Fibroblast of skin of left quadriceps (primary cell): ENCODE measurements around the gene TMEM208.

Experiments used
- DNase-seq, 2 experiments: peaks; one replicate each; pipeline ENCODE4 v3.0.0-alpha.2; 2013; ENCODE audit warnings: low read depth in 2 of 2

Gene TMEM208

DNA sequence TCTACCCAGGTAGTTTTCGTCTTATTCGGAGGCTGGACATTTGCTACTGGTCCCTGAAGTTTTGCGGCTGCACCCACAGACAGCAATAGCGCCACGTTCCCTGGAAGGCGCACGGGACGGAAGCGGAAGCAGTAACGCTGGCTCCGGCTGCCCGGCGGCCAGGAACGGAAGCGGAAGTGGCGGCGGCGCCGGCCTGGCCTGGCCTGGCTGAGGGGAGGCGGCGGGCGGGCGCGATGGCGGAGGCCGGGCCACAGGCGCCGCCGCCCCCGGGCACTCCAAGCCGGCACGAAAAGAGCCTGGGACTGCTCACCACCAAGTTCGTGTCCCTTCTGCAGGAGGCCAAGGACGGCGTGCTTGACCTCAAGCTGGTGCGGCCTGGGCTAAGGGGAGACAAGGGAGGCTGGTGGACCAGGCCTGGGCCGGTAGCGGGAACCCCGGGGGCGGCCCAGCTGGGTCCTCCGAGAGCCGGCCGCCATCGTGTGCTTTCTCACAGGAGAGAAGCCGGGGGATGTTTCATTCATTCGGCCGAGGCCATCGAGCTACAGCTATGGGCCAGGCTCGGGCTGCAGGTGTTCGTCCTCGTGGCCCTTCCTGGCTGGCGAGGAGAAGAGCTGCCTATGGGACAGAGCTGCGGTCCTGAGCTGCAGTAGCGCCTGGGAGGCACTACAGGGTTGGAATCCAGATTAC, 34.8 kb upstream of the TMEM208 start, which contains the start of gene E2F4:
E2F4 (plus strand) TSS at position 161 of the 687 bp plus-strand sequence; CDS start at position 234, 73 bp downstream.
- DNase-seq, result peak; percentile 70 to 76

DNA sequence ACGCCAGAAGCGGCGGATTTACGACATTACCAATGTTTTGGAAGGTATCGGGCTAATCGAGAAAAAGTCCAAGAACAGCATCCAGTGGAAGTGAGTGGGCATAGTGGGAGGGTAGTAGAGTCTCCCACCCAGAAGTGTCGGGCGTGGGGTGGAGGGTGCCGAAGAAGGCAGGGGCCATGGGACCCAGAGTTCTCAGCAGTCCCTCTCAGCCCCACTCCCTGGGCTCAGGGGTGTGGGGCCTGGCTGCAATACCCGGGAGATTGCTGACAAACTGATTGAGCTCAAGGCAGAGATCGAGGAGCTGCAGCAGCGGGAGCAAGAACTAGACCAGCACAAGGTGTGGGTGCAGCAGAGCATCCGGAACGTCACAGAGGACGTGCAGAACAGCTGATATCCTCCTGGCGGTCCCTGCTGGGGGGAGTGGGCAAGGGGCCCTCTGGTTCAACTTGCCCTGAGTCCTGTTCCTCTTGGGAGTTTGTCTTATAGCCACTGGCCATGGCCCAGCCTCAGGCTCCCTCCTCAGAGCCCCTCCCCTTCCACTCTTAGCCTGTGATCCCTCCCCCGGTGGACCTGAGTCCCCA, 34.1 kb upstream of the TMEM208 start:
- DNase-seq, result no peak

DNA sequence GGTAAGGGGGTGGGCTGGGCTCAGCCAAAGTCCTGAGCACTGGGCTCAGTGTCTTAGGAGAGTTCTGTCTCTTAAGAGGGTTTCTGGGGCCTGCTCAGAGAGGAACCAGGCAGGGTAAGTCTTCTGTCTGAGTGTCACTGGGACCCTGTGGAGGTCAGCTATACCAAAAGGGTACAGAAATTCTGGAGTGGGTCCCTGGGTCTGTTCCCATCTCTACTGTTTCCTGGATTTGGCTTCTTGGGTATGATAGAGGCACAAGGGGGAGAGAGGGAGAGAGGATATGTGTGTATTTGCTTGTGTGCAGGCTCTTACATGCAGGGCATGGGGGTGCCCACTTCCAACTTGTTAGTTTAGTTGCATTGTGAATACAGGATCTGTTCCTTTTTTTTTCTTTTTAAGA, 33.4 kb upstream of the TMEM208 start:
- no peak for DNase-seq

DNA sequence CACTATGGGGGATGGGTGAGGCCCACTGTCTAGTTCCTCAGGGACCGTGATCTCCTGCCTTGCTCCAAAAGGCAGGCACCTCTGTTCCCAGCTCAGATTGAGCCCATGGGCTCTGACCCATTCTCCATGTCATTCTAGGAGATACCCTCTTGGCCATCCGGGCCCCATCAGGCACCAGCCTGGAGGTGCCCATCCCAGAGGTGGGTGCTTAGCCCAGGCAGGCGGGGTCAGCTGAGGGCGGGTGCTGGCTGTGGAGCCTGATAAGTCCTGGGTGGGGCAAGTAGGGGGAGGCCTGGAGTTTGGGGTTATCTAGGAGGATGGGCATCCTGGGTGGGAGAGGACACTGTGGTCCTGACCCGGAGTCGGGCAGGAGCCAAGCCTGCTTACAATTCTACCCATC, 32.7 kb upstream of the TMEM208 start:
- no peak for DNase-seq

DNA sequence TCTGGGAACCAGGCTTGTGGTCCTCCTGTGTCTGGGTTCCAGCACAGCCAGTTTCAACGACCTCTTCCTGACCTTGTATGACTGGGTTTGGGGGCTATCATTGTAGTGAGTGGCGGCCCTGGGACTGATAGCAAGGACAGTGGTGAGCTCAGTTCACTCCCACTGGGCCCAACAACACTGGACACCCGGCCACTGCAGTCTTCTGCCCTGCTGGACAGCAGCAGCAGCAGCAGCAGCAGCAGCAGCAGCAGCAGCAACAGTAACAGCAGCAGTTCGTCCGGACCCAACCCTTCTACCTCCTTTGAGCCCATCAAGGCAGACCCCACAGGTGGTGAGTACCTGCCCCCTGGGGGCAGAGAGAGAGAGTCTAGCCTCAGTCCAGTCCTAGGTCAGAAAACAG, 31.3 kb upstream of the TMEM208 start:
- DNase-seq, result no peak

DNA sequence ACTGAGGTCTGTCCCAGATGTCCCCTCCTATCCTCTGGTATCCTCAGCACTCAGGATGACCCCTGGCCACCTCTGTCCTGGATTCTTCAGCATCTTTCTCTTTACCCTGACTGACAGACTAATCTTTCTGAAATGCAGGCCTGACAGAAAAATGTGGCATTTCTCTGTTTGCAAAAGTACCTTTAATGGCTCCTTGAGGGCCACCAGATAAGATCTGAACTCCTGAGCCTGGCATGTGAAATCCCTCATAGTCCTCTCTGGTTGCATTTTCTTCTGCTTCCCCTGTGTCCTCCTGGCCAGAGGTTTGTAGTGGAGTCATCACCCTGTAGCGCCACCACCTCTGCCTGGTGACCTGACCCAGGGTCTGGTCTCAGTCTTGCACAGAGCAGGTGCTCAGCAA, 30.0 kb upstream of the TMEM208 start:
- DNase-seq, result no peak

DNA sequence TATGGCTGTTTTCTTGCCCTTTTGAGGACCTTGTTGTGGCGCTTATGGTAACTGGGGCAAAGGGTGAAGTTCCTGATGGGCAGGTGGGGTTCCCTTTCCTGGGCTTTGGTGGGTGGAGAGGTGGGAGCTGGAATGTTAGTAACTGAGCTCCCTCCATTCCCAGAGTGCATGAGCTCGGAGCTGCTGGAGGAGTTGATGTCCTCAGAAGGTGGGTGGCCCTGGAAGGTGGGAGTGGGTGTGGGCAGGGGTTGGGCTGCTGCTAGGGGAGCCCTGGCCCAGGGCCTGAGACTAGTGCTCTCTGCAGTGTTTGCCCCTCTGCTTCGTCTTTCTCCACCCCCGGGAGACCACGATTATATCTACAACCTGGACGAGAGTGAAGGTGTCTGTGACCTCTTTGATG, 29.2 kb upstream of the TMEM208 start:
- no peak for DNase-seq

DNA sequence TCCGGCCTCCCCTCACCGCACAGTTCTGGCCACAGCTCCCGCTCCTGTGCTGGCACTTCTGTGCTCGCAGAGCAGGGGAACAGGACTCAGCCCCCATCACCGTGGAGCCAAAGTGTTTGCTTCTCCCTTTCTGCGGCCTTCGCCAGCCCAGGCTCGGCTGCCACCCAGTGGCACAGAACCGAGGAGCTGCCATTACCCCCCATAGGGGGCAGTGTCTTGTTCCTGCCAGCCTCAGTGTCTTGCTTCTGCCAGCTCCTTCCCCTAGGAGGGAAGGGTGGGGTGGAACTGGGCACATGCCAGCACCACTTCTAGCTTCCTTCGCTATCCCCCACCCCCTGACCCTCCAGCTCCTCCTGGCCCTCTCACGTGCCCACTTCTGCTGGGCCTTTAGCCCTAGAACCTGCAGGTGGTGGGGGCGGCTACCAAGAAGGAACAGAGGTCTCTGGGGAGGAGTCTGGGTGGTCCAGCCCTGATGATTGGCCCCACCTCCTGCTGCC, 28.6 kb upstream of the TMEM208 start:
- DNase-seq, result no peak

DNA sequence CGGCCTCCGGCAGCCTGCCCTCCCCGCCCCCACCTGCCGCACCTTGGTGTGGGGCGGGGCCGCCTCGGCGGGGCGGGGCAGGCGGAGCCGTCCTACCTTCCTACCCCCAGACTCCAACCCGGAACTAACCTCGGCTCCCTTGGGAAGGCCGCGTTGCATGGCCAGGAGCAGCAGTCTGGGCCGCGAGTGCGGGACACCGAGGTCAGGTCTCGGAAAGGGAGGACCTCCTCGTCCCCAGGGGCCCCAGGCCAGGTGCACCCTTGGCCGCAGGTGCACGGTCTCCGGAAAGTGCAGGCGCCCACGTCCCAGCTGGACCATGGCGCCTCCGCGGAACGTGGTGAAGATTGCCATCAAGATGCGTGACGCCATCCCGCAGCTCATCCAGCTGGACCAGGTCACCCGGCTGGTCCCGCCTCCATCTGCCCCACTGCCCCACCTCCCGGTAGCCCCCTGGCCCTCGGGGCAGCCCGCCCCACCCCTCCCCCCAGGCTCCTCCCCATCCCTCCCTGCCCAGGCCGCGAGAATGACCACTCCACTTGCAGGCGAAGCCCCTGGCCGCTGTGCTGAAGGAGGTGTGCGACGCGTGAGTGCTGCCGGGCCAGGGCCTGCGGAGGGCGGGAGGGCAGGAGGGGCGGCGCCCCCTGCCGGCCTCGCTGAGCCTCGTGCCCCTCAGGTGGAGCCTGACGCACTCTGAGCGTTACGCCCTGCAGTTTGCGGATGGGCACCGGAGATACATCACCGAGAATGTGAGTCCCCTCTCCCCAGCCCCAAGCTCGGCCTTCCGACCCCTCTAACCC, 27.7 kb upstream of the TMEM208 start, which contains the start of gene ELMO3:
ELMO3 (plus strand) TSS at position 121 of the 797 bp plus-strand sequence; CDS start at position 317, 196 bp downstream.
- DNase-seq, result no peak

DNA sequence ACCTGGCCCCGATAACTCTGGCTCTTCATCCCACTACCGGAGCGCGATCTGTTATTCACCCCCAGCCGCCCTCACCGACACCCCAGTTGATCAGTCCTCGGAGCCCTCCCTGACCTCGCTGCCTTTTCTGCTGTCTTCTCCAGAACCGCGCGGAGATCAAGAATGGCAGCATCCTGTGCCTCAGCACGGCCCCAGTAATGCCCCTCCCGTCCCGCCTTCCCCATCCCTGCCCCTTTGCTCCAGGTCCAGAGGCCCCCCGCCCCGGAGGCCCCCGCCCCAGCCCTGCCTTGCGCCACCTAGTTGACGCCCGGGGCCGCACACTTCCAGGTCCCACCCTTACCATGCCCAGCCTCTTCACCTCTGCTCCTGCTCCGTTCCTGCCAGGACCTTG, 27.1 kb upstream of the TMEM208 start:
- no peak for DNase-seq

DNA sequence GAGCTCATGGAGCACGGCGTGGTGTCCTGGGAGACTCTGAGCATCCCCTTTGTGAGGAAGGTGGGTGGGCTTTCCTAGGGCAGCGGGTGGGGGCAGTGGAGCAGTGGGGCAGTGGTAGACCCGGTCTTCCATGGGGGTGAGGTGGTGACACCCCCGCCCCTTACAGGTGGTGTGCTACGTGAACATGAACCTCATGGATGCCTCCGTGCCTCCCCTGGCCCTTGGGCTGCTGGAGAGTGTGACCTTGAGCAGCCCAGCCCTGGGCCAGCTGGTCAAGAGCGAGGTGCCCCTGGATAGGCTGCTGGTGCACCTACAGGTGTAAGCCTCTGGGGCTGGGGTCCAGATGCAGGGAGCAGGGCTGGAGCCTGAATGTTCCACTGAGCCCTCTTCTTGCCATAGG, 26.4 kb upstream of the TMEM208 start:
- no peak for DNase-seq

DNA sequence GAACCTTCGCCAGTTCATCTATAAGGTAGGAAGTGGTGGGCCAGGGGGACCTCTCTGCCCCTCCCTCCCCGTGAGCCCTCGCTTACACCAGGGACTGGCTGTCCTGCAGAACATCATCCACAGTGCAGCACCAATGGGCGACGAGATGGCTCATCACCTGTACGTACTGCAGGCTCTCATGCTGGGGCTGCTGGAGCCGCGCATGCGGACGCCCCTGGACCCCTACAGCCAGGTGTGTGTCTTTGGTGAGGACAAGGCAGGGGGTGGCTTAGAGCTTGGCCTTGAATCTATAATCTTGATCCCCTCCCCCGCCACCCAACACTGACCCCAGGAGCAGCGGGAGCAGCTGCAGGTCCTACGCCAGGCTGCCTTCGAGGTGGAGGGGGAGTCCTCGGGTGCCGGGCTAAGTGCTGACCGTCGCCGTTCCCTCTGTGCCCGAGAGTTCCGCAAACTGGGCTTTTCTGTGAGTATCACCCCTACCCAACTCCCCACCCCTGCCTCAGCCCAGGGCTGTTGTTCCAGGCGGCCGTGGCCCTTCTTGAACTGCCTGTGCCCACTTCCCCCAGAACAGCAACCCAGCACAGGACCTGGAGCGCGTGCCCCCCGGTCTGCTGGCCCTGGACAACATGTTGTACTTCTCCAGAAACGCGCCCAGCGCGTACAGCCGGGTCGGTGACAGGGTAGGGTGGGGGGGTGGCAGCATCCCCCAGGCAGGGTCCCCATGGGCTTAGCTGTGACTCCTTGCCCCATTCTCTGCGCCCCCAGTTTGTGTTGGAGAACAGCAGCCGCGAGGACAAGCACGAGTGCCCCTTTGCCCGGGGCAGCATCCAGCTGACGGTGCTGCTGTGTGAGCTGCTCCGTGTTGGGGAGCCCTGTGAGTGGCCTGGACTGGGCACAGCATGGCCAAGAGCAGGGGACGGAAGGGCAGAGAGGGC, 25.3 kb upstream of the TMEM208 start:
- no peak for DNase-seq

DNA sequence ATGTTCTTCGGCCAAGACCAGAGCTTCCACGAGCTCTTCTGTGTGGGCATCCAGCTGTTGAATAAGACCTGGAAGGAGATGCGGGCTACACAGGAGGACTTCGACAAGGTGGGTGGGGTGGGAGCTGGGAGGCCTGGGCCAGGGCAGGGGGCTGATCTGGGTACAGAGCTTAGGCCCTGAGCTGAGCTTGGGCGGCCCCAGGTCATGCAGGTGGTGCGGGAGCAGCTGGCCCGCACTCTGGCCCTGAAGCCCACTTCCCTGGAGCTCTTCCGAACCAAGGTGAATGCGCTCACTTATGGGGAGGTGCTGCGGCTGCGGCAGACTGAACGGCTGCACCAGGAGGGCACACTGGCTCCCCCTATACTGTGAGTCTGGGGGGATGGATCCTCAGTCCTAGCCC, 24.5 kb upstream of the TMEM208 start:
- no peak for DNase-seq

DNA sequence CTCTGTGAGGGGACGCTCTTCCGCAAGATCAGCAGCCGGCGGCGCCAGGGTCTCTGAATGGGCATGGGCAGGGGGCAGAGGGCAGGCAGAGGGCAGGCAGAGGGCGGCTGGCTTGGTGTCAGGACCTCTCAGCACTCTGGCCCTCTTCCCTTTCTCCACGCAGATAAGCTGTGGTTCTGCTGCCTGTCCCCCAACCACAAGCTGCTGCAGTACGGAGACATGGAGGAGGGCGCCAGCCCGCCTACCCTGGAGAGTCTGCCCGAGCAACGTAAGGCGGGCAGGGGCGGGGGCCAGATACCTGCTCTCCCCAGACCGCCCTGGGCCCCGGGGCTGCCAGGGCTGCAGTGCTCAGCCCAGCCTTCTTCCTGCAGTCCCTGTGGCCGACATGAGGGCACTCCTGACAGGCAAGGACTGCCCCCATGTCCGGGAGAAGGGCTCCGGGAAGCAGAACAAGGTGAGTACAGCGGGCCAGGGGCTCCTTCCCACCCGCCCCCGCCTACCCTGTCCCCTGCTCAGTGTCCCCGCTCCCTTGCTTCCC, 23.9 kb upstream of the TMEM208 start:
- DNase-seq, result no peak

DNA sequence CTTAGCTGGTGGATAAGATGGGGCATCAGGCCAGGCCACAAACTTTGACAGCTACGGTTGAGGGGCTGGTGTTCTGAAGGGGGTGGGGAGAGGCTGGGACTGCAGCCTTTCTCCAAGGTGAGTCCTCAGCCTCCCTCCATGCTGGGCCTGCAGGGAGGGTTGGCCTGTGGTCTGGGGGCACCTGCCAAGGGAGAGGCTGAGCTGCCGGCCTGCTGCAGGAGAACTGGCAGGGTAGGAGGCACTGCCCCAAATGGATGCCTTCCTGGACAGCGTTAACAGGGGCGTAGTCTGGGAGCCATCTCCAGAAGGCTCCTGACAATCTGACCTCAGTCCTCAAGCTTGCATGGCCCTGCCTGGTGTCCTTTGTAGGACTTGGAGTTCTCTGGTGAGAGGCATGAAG, 22.9 kb upstream of the TMEM208 start:
- no peak for DNase-seq

DNA sequence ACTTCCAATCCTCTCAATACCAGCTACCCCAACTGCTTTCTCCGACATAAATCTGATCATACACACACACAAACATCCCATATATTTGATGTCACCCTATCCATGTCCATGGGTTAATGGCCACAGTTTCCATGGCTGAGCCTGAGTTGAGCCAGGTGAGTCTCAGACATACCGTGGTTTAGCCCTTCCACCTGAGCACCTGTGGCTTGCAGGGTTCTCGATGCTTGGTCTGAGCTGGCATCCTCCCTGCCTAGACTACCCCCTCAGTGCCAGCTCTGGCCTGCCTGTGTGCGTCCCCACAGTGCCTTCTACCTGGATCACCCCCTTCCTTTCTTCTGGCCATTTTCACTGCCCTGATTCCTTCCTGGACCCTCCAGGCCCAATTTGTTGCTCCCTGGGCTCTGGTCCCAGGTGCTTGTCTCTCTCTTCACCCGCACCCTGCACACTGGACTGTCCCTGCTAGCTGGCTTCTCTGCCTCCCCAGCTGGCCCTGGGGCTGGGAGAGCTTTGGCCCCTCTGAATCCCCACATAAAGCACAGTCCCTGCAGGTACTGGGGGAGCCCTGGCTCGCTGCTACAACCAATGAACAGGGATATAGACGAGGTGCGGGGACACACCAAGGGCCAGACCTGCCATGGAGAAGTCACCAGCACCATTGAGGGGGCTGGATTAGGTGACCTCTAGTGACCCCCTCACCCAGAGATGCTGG, 20.6 kb upstream of the TMEM208 start:
- DNase-seq, result no peak

DNA sequence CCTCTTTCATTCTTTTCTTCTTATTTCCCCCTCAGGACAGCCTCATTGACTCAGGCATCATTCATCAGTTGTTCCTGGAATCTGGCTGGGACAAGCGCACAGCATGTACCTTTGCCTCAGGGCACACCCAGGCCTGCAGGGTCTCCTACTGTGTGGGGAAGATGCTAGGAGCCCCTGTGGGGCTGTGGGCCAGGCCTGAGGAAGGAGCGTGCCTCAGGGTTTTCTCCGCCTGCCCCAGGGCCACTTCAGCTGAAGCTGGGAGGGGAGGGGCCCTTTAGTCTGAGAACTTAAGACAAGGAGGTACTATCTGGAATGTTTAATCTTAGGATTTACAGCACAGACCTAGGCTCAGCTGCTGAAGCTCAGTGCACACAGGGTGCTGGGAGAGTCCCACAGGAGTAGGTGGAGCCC, 20.1 kb upstream of the TMEM208 start:
- no peak for DNase-seq

DNA sequence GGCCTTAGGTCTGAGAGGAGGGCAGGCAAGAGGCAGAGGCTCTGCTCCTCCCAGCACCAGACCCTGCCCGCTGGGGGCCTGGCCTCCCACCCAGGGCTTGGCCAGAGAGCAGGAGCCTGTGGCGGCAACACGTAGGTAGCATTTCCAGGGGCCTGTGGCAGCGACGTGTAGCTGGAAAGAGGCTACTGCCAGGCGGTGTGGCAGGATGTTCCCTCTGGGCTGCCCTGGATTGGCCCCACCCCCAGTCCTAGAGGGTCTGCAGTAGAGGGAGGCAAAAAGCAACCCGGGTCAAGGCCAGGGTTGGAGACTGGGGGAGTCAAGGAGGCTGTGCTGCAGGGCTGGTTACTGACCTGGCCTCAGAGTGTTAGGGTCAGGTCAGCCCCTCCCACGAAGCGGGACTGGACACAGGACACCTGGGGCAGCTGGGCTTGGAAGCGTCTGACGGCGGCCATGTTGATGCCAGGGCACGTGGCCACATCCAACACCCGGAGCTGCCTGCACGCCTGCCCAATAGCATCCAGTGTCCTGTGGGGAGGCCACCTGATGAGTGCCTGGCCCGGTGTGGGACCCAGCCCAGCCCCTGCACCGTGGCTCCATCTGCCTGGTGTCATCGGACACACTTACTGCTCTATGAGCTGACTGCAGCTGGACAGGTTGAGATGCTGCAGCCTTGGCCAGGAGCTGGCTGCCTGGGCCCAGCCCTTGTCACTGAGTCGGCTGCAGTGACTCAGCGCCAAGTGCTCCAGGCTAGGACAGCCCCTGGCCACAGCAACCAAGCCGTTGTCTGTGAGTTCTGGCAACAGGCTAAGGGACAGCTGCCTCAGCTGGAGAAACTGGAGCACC, 19.5 kb upstream of the TMEM208 start:
- DNase-seq, result no peak

DNA sequence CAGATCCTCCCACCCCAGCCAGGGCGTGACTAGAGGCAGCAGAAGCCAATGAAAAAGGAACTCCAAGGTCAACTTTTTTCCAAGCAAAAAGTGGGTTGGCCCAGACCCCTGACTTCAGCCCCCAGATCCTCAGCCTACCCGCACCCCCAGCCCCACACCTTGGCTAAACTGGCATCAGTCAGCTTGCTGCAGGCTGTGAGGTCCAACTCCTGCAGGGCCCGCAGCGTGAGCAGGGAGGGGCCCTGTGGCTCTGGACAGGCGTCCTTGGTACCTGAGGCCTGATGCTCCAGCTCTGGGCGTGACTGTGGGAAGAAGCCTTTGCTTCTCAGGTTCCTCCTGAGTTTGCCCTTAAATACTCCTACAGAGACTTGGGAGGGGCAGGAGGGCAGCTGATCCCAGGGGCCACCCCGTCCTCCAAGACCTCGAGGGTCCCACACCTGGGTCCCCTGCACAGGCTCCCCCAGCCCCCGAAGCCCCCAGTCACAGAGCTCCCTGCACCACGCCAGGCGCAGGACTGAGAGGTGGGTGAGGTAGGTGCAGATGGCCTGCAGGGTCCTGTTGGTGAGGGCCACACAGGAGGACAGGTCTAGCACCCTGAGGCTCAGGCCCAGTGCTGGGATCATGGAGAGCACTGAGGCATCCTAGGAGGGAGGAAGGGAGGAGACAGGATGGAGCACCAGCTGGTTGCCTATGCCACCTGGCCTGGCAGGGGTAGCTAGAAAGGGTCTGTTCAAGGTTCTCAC, 18.6 kb upstream of the TMEM208 start:
- no peak for DNase-seq
